ENCODE results near the gene USP49.
"Not testable (repeated sequence)": the region's sequence is repeated elsewhere in the genome, so short reads cannot be mapped to it uniquely, and the experiment has no call there.

USP49 gene

DNA sequence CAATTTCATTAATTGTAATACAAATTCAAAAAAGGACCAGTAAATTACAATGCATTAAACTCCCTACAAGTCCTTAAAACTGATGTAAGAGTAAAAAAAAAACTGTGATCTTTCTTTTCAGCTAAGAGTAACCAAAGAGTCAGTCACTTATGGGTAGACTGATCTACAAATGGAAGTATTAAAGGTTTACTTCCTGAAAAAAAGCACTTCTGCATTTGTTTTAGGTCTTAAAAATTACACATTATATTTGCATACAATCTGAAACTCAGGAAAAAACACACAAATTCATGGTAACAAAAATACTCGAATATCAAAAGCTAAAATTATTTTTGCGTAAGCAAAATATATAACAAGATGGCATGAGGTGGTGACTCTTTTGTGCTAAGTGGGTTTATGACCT, 23.5 kb downstream of the USP49 start:
- no peak for DNase-seq

DNA sequence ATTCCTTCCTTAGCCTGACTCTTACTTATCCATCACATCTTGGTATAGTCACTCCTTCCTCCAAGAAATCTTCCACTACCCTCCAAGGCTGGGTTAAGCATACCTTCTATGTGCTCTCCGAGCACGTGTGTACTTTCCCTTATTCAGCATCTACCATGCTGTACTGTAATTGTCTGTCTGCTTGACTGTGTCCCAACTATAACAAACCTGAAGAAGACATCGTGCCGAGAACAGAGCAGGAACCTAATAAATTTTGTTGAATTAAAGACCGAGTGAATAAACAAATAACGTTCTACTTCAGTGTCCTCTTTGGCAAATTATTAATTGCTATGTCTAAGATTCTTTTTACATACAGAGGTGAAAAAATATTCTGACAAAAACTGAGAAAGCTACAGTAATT, 35.8 kb downstream of the USP49 start:
- no peak for DNase-seq

DNA sequence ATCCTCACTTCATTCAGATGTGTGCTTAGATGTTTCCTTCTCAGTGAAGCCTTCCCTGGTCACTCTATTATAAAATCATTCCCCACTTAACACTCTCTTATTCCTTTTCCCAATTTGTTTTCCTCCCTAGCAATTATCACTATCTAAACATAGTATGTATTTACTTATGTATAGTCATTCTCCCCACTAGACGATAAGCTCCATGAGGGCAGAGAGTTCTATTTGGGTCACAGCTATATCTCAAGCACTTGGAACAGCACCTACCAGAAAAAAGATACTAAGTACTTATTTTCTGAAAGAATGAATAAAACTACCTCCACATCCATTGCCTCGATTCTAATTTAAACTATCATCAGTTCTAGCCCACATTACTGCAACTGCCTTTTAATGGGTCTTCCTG, 36.5 kb downstream of the USP49 start:
- DNase-seq: no peak

DNA sequence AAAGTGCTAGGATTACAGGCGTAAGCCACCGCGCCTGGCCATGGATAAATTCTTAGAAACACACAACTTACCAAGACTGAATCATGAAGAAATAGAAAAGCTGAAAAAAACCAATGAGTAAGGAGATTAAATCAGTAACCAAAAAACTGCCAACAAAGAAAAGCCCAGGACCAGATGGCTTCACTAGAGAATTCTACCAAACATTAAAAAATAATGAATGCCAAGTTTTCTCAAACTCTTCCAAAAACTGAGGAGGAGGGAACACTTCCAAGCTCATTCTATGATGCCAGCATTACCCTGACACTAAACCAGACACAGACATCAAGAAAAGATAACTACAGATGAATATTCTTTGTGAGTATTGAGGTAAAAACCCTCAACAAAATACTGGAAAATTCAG, 44.3 kb downstream of the USP49 start:
- DNase-seq: no peak

DNA sequence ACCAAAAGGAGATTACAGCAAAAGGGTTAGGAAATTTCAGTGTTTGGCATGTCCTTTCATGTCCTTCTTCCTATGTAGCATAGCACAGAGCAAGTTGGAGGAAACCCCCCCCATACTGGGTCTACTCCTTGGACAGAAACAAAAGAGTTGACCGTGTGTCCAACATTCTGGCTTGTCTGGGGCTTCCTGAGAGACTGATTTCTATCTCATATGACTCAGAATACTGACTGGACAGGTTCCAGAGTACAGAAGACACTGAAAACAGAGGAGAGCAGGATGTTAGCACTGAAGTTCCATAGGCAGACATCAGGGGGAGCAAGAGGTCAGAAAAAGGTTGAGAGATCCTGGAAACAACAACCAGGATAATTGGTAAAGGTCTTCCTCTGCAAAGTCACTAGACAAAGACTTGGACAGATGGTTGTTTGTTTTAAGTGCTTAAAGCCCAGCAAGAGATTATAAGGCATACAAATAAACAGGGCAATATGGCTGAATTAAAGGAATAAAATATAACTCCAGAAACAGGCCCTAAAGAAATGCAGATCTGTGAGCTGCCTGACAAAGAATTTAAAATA, 48.4 kb downstream of the USP49 start:
- peak; percentile 43 to 71 for DNase-seq

DNA sequence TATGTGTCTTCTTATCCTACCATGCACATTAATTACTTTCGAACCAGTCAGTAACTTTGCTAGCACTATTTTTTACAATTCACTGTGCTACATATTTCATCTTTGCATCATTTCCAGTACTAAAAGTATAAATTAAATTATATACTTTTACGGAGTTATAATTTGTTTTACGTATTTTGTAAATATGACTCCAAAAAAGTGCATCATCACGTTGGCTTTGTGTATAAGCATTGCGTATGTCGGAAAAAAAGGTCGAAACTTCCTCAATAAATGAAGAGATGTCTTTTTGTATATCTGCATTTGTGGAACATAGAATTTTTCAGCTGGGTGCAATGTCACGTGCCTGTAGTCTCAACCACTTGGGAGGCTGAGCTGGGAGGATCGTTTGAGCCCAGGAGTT, 52.0 kb downstream of the USP49 start:
- no peak for DNase-seq

DNA sequence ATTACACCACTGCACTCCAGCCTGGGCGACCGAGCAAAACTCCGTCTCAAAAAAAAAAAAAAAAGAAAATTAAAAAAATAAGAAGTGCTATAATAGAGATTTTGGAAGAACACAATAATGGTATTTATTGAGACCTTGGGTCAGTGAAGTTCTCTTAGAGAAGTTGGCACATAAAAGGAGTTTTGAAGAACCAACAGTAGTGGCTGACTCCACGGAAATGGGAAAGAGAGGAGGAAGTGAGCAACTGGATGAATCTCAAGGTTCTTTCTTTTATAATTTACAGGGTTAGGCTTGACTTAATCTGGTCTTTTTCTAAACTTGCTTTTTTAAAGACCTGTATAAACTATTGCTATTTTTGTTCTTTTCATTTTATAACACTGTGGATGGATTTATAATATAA, 54.8 kb downstream of the USP49 start:
- DNase-seq: no peak

DNA sequence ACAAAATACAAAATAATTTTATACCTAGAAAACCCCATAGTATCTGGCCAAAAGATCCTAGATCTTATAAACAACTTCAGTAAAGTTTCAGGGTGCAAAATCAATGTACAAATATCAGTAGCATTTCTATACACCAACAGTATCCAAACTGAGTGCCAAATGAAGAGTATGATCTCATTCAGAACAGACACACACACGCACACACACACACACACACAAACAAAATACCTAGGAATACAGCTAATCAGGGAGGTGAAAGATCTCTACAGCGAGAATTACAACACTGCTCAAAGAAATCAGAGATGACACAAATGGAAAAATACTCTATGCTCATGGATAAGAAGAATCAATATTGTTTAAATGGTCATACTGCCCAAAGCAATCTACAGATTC, 58.5 kb downstream of the USP49 start:
- DNase-seq: no peak

DNA sequence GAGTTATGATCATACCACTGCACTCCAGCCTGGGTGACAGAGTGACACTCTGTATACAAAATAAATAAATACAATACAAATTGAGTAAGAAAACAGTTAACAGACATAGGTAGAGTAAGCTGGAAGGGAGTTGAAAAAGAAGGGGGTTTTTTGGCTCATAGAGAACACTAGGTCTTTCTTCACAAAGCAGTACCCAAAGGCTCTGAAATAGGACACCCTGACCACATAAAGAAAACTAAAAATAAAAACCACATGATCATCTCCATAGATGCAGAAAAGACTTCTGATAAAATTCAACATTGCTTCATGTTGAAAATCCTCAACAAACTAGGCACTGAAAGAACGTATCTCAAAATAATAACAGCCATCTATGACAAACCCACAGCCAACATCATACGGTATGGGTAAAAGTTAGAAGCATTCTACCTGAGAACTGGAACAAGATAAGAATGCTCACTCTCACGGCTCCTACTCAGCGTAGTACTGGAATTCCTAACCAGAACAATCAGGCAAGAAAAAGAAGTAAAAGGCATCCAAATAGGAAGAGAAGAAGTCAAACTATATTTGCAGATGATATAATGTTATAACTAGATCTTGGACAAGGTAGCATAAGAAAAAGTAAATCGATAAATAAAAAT, 59.0 kb downstream of the USP49 start:
- no peak for DNase-seq

DNA sequence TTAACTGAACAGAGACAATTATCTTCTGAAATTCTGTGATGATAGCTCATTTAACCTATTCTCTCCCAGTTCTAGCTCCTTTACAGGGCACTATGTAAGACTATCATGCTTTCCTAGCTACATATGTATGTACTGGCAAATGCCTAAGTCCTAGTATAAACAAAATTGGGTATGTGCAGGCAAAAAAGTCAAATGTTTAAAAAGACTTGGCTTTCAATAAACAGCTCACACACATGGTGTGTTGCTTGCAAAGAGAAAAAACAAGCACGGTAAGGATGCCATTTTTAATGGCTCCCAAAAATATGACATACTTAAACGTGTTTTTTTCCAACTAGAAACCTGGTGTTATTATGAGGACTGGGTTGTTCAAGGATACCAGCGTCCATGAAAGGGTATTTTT, 62.9 kb downstream of the USP49 start:
- no peak for DNase-seq

DNA sequence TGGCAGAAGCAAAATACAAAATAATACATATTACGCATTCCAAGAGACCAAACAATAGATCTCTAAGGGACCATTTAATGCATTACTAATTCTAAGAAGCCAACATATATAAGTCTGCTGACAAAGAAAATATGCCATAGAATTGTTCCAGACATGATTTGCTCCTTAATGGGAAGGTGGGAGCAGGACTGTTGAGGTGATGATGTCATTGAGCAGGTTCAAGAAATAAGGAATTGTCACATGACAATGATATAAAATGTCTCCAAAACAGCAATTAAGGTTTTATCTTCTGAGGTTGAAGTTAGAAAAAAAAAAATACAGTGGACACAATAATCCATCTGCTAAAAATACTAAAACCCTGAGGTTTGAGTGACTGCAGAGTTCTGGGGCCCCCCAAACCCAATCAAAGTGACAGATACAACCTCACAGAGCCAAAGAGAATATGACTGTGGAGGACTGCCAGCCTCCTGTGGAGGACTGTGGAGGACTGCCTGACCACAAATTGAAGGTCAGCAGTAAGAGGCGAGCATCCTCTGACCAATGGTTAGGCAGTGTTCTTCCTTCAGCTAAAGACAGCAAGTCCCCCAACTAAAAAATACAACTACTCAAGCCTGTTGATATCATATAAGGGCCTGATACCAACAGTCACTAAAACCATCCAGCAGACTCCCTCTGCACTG, 68.7 kb downstream of the USP49 start:
- no peak for DNase-seq

DNA sequence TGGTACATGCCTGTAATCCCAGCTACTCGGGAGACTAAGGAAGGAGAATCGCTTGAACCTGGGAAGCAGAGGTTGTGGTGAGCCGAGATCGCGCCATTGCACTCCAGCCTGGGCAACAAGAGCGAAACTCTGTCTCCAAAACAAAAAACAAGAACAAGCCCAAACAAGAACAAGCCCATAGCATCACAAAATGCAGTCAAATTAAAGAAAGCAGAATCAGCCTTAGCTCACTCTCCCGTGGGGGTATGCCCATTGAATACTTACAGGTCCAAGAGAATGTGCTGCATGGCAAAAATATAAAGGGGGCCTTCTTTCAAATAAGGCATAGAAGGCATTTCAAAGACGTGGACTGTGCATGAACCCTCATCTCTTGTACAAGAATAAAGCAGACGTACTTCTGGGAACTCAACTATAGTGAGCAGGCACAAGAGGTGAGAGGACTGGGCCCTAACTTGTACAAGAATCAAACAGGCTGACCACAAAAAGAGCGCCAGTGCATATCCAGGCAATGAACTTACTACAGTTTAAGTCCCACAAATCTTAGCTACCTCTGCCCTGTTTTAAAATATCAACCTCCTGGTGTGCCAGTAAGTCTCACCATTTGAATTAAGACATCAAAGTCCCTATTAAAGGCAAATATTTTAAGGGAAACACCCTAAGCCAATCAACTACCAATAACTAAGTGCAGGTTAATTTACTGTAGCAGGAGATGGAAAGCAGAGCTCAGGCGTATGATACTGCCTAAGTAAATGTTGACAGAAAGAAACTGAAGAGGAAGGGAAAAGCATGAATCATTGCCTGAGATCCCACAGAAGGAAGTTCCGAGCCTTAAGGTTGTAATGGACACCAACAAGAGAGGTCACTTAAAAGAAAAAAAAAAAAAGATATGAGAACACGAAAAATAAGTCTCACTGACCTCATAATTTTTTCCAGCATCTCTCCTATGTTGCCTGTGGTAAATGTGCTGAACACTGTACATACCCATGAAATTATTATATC, 70.3 kb downstream of the USP49 start:
- DNase-seq: no peak

DNA sequence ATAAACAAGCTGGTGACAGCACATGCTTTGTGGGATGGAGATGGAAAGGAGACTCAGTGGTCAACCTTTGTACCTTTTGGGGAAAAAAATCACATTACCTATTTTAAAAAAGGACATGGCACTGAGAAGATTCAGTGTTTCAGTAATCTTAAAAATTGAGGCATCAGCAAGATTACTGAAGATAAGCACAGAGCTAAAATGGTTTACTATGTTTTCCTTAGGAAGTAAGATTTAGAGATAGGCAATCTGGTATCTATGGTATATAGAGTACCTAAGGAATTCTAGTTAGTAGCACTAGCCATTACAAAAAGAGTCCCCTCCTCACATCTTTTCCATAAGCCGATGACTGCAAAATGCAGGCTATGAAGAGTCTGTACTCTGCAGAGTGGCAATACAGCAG, 72.0 kb downstream of the USP49 start:
- no peak for DNase-seq

DNA sequence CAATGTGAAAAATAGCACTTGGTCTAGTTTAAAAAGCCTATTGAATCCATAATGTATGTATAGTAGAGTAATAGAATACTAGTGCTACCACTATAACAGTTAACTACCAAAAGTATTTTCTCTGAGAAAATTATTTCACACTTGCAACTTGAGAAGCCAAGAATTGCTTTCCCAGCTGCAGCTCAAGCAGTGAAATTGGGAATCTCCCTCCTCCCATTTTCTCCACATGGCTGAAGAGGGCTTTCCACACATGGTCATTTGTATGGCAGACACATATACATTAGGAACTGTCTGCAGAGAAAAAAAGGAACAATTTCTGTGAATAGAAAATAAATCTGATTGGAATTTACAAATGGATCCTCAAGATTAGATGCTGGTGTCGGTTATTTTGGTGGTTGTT, 73.2 kb downstream of the USP49 start:
- DNase-seq: no peak

DNA sequence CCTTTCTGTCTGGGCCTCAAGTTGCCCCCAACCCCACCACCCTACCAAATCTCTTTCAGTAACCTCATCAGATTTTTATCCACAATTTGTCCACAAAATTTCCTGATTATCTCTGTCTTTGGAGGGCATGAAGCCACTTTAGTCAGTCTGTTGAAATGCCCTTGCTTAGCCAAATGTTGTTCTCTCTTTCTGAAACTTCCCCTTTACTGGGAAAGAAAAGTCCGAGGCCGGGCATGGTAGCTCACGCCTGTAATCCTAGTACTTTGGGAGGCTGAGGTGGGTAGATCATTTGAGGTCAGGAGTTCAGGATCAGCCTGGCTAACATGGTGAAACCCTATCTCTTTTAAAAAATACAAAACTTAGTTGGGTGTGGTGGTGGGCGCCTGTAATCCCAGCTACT, 73.9 kb downstream of the USP49 start:
- DNase-seq: no peak

DNA sequence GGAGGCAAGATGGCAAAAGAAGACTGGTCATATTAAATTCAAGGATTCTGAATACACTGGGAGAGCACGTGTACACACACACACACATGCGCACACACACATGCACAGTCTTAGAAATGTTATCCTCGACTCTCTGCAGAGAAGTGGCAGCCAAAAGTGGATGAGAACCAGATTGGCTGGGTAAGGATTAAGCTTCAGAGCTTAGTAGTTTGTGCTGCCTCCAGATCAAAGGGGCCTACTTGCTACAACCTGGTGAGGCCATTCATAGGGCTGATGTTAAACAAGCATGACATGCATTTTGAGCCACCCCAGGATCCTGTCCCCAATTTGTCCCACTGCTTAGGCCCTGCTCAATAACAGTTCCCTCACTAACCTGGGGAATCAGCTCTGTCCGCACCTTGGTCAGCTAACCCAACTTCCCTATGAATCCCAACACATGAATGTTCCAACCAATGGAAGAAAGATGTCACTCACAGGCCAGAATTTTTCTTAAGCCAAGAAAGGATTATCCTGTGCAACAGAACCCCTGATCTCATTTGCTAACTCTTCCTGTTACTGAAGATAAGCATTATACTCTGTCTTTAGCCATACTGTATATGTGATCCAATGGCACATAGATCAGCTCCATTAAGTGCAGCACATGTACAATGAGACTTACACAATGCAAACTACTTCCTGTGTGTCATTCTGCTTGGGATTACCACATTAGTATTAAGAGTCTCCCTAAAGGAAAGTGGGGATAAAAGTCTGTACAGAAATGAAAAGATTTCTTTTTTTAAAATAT, 76.7 kb downstream of the USP49 start:
- DNase-seq: no peak

DNA sequence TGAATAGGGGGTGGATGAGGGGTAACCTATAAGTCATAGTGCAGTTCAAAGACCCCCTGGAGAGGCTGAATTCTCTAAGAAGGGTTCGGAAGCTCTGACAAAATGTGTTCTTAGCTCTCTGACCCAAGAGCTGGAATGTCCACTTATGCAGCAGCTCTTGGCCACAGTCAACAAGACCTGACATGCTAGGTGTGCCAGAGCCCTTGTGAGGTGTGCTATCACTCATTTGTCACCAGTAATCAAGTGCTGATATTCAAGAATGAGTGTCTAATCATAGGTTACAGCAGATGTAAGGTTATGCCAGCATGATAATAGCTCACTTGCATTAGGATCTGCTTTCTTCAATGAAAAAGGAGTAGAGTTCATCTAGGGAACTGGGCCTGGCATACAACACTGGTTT, 79.6 kb downstream of the USP49 start:
- no peak for DNase-seq

DNA sequence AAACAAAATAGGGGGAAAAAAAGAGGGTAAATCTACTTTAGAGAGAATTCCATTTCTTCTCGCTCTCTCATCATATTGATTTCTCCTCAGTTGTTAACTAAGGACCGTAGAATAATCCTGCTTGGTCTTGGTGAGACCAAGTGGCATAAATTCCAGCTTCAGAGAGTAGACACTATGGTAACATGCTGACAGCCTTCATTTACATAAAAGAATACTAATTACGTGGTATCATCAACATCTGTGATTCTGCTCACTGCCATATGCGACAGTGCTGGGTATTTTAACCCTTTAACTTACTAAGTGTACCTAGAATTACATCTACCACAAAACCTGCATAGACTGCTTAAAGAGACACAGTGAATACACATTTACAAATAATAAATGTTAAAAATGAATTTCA, 80.5 kb downstream of the USP49 start:
- no peak for DNase-seq

DNA sequence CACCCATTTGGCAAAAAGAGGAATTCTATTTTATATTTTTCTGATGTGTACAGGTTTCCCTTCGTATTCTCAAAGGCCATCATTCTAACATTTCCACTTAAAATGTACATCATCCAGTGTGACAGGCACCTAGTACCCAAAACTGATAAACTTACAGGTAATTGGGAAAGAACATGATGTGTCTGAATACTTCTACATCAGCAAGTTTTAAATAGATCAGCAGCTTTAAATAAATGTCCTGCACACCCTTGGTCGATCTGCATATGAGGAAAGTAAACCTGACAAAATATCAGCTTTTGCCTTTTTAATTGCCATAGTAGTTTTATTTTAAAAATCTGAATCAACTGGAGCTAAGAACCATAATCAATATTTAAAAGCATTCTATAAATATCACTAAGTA, 81.2 kb downstream of the USP49 start:
- no peak for DNase-seq

DNA sequence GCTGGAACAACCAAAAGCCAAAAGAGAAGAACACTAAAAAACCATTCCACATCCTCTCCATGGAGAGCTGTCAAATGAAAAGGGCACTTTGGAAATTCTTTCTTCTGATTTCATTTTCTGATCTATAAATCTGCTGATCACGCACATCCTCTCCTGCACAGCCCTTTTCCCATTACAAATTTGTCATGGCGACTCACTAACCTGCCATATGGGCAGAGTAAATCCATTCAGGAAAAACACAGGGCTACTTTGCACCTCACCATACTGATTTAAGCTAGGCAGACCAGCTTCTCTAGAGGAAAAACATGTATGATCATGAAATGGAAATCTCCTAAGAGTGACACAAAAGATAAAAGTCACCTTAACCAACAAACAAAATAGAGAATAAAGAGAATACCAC, 81.7 kb downstream of the USP49 start:
- no peak for DNase-seq

DNA sequence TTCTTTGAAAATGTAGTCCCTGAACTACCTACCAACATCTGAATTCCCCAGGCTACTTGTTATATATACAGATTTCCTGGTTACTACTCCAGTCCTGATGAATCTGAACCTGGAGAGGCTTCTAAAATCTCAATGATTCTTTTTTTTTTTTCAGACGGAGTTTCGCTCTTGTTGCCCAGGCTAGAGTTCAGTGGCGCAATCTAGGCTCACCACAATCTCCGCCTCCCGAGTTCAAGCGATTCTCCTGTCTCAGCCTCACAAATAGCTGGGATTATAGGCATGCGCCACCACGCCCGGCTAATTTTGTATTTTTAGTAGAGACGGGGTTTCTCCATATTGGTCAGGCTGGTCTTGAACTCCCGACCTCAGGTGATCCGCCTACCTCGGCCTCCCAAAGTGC, 83.2 kb downstream of the USP49 start:
- DNase-seq: not testable (repeated sequence)

DNA sequence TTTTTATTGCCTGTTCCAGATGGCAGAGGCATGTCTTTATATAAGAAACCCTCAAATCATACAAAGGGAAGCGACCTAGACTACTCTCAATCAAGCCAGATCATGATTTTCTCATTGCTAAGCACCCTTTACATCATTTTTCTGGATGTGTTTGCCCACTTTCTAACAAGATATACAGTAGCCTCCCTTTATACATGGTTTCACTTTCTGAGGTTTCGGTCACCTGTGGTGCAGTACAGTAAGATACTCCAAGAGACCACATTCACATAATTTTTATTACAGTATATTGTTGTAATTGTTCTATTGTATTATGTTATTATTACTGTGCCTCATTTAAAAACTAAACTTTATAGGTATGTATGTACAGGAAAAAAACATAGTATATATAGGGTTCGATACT, 84.1 kb downstream of the USP49 start:
- no peak for DNase-seq
